ENCODE measurements around the gene DLX2. TPM values are rescaled to one million over a fixed set of nuclear protein-coding genes. Genes with fewer than 3 reads are reported as not detected.
A peak's percentile ranks its signal among the peaks of the same experiment; 100 is the strongest.

DLX2 gene
- total and polyA plus RNA-seq, 2 of the 13 experiments (the other 11 are each of a cell fraction or from before 2014, with no cell fraction given), result 0.07 to 0.15 TPM

DNA sequence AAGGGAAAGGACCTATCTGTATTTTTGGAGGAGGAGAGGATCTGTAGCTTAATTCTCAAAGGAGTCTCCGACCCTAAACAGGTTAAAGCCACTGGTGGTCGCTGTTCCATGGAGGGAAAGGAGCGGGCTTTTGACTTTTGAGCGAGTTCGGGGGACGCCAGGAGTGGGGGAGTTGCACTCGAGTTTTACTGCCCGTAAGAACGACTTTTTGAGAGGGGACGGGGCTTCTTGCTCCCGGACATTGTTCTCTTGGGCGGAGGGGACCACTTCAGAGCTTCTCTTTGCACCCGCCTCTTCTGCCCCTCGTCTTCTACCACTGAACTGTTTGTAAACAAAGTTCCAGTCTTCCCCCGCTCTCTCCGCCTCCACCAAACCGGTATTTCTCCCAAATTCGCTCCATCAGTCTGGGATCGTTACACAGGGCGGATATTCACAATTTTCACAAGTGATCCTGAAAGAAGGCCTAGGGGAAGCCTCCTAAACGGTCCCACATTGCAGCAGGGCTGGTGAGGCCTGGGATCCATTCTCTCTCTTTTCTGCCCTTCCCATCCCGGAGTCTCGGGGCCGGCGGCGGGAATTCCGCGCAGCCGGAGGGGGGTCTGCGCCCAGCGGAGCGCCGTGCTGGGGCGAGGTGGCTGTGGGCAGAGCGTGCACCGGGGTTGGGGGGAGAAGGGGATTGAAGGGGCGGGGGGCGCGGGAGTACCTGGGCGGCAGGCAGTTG lies 6.6 kb downstream of the DLX2 start:
- ATAC-seq (peak; percentile 20), FAIRE-seq (no peak), DNase-seq (ENCODE audit: low spot score) (no peak)
- Histone ChIP-seq H3K9me3 (ENCODE audit: low read length) (no peaks in the 10 kb centered on the region), H3K36me3 (replicated peaks in 1 of 2; ENCODE audit: control insufficient read depth in 1 of 2, insufficient read depth in 2 of 2, low read length in 2 of 2) (no peaks in the 10 kb centered on the region), H3K4me2 (ENCODE audit: low read depth, low read length) (peak overlapping the region; percentile 93), H3K4me1 (ENCODE audit: insufficient read depth, low read length) (peaks cover 52% of the 10 kb centered on the region), H3K9ac (ENCODE audit: insufficient read depth, low read depth, low read length) (peak overlapping the region; percentile 30; the same call in 1 of the 2 replicates), H3K4me3 (replicated peaks in 1 of 3; ENCODE audit: insufficient read depth in 1 of 3, low read depth in 2 of 3, low read length in 3 of 3) (peak overlapping the region; percentile 60 to 77 (median 61)), H2AFZ (ENCODE audit: low read length) (no peak overlapping the region), H3K79me2 (ENCODE audit: insufficient read depth, low read length) (no peaks in the 10 kb centered on the region), H4K20me1 (ENCODE audit: insufficient read depth, low read length) (peaks cover 6% of the 10 kb centered on the region; the same call in 1 of the 2 replicates), H3K27me3 (ENCODE audit: control insufficient read depth in 1 of 2, insufficient read depth in 2 of 2, low read length in 2 of 2) (peaks cover 20 to 83% of the 10 kb centered on the region in 2 experiments), H3K27ac (ENCODE audit: extremely low read length, insufficient read depth, low read length) (no peak overlapping the region)
- no TSS peak for BruUV-seq (replicated peaks)
- intact Hi-C loops (cut with micrococcal nuclease; ENCODE audit: unreplicated experiment) (no loop called here), in situ Hi-C loops (cut with HindIII; ENCODE audit: extremely low pct_ligation_motif_present, low pct_unique_long_range_greater_than_20kb) (no loop called here)
- POLR2A ChIA-PET, result interaction anchor here (0.6 to 2.9 kb wide), 4 partner anchors 9 to 304 kb away, joined by 3 to 16 read pairs (median 5); partner anchors contain the start of gene DLX1
- 9% methylated on average over 34 of the region's 40 CpGs for WGBS (ENCODE audit: low lambda C conversion rate)
- CTCF ChIA-PET (ENCODE audit: low intra/inter-chr PET ratio, low total read pairs), result no interaction called here
- TF ChIP-seq KMT2A (CRISPR knock-in tag; IDR thresholded peaks at IDR 0.05) (peak; percentile 36; the same call in 1 of the 2 replicates), ZNF644 (CRISPR knock-in tag; IDR thresholded peaks at IDR 0.05; ENCODE audit: low read depth) (no peak), ZNF777 (CRISPR knock-in tag; IDR thresholded peaks at IDR 0.05) (peak; percentile 21; the same call in 1 of the 2 replicates), ZNF629 (CRISPR knock-in tag; conservative IDR thresholded peaks at IDR 0.05) (no peak), ZNF143 (CRISPR knock-in tag; IDR thresholded peaks at IDR 0.05) (0 out of 2 replicates have a peak, but pooled peaks have one; percentile 17), ZNF761 (CRISPR knock-in tag; conservative IDR thresholded peaks at IDR 0.05) (0 out of 2 replicates have a peak, but pooled peaks have one; percentile 6), ZBTB7A (CRISPR knock-in tag; IDR thresholded peaks at IDR 0.05) (no peak), ZHX2 (IDR thresholded peaks at IDR 0.05; ENCODE audit: low read depth) (no peak), ZHX2 (CRISPR knock-in tag; IDR thresholded peaks at IDR 0.05; ENCODE audit: borderline replicate concordance) (no peak), NONO (IDR thresholded peaks at IDR 0.05) (no peak), NONO (CRISPR knock-in tag; conservative IDR thresholded peaks at IDR 0.05) (no peak), ZFP90 (CRISPR knock-in tag; IDR thresholded peaks at IDR 0.05; ENCODE audit: borderline replicate concordance) (0 out of 2 replicates have a peak, but pooled peaks have one; percentile 34), ZFY (CRISPR knock-in tag; IDR thresholded peaks at IDR 0.05) (peak; percentile 41; the same call in 1 of the 2 replicates), CTCF (CRISPR knock-in tag; IDR thresholded peaks at IDR 0.05) (peak; percentile 47)
- TF ChIP-seq, protein P1, sequence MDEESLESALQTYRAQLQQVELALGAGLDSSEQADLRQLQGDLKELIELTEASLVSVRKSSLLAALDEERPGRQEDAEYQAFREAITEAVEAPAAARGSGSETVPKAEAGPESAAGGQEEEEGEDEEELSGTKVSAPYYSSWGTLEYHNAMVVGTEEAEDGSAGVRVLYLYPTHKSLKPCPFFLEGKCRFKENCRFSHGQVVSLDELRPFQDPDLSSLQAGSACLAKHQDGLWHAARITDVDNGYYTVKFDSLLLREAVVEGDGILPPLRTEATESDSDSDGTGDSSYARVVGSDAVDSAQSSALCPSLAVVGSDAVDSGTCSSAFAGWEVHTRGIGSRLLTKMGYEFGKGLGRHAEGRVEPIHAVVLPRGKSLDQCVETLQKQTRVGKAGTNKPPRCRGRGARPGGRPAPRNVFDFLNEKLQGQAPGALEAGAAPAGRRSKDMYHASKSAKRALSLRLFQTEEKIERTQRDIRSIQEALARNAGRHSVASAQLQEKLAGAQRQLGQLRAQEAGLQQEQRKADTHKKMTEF (CRISPR knock-in tag; IDR thresholded peaks at IDR 0.05), result no peak
